COLO668 (cell line): Measurements from ENCODE around the gene PSMA4.
"Not testable (repeated sequence)": the region's sequence is repeated elsewhere in the genome, so short reads cannot be mapped to it uniquely, and the experiment has no call there.

ENCODE experiments used
- DNase-seq: peaks from one replicate; lab custom pipeline; 2025; ENCODE audit not compliant: unreplicated experiment; lab: John Stamatoyannopoulos, UW

Gene PSMA4

GRCh38 chr15:78550815-78551214 is 10.6 kb downstream of the PSMA4 start:
- DNase-seq = no peak

GRCh38 chr15:78551902-78552301 is 11.7 kb downstream of the PSMA4 start:
- no peak for DNase-seq

GRCh38 chr15:78552597-78552996 is 12.4 kb downstream of the PSMA4 start:
- DNase-seq = no peak

GRCh38 chr15:78560201-78560600 is 20.0 kb downstream of the PSMA4 start:
- not testable (repeated sequence) for DNase-seq

- no peak for DNase-seq
Observed at GRCh38 chr15:78561490-78561889, 21.2 kb downstream of the PSMA4 start.

- no peak for DNase-seq
Observed at GRCh38 chr15:78563092-78563491, 22.8 kb downstream of the PSMA4 start.

- DNase-seq = no peak
Observed at GRCh38 chr15:78564743-78565096, 24.5 kb downstream of the PSMA4 start.

GRCh38 chr15:78565097-78565950 is 25.1 kb downstream of the PSMA4 start, which contains the start of gene CHRNA5:
Gene CHRNA5 (plus strand): TSS chr15:78565520. CDS start chr15:78565720, 200 bp downstream.
- peak; percentile 90 for DNase-seq

- DNase-seq = no peak
Observed at GRCh38 chr15:78565951-78566774, 25.9 kb downstream of the PSMA4 start.

- DNase-seq = no peak
Observed at GRCh38 chr15:78567531-78567930, 27.3 kb downstream of the PSMA4 start.

- no peak for DNase-seq
Observed at GRCh38 chr15:78570710-78571109, 30.5 kb downstream of the PSMA4 start.

GRCh38 chr15:78571382-78571781 is 31.1 kb downstream of the PSMA4 start:
- DNase-seq = no peak

- DNase-seq = no peak
Observed at GRCh38 chr15:78573416-78573815, 33.2 kb downstream of the PSMA4 start.

- DNase-seq = no peak
Observed at GRCh38 chr15:78574944-78575343, 34.7 kb downstream of the PSMA4 start.

- DNase-seq = no peak
Observed at GRCh38 chr15:78597583-78597982, 57.3 kb downstream of the PSMA4 start.

- DNase-seq = no peak
Observed at GRCh38 chr15:78598348-78598747, 58.1 kb downstream of the PSMA4 start.

GRCh38 chr15:78599189-78599588 is 58.9 kb downstream of the PSMA4 start:
- no peak for DNase-seq
